T-helper 1 cell treated with Interleukin-12 subunit alpha and Interleukin-12 subunit beta and Interleukin-4 antibody, amounts not matched to agents 30 μg/mL and 1 μg/mL, for 36 hours (primary cell): ENCODE results near the gene LTBR.

Experiments used
- H3K27ac Mint-ChIP-seq: one replicate; pipeline ENCODE4 v1.8.0; 2021; ENCODE audit warnings: mild to moderate bottlenecking, mixed read lengths
- H3K27me3 Mint-ChIP-seq: one replicate; pipeline ENCODE4 v1.8.0; 2021; ENCODE audit warnings: low read depth, mixed read lengths
- H3K36me3 Mint-ChIP-seq: one replicate; pipeline ENCODE4 v1.8.0; 2021; ENCODE audit warnings: low read depth, mixed read lengths
- H3K4me1 Mint-ChIP-seq: one replicate; pipeline ENCODE4 v1.8.0; 2021; ENCODE audit warnings: low read depth, mixed read lengths
- H3K4me3 Mint-ChIP-seq: one replicate; pipeline ENCODE4 v1.8.0; 2021; ENCODE audit warnings: mild to moderate bottlenecking, moderate library complexity, mixed read lengths
- H3K9me3 Mint-ChIP-seq: one replicate; pipeline ENCODE4 v1.8.0; 2021; ENCODE audit warnings: mixed read lengths

LTBR gene

DNA sequence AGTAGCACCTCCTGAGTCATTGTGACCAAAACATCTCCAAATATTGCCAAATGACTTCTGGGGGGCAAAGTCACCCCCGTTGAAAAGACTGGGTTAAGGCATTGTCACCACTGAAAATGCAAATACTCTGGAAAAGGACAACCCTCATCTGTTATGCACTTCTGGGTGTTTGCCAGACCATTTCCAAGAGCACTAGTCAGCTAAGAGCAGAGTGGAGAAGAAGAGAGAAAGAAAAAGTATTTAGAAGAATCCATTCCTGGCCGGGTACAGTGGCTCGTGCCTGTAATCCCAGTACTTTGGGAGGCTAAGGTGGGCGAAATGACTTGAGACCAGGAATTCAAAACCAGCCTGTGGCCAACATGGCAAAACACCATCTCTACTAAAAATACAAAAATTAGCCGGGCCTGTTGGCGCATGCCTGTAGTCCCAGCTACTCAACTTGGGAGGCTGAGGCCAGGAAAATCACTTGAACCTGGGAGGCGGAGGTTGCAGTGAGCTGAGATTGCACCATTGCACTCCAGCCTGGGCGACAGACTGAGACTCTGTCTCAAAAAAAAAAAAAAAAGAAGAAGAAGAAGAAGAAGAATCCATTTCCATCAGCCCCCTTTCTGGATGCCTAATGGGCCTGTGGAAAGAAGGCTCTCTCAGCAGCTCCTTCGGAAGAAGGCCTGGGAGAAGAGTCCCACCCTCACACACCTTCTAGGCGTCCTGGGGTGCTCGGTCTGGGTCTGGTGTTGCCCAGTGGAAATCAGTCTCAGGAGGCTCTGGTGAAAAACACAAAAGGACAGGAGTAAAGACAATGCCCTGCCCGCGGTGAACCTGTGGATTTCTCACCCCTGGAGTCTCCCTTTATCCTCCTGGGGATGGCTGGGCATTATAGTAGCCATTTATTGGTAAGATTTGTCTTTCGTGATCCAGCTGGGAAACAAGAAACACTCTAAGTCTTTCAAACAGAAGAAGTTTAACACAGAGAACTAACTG is 3.5 kb upstream of the LTBR start:
- Mint-ChIP-seq H3K4me3 (no peak overlapping the region), H3K9me3 (no peaks in the 10 kb centered on the region), H3K27me3 (peaks cover 47% of the 10 kb centered on the region), H3K4me1 (peaks cover 11% of the 10 kb centered on the region), H3K36me3 (no peaks in the 10 kb centered on the region), H3K27ac (no peak overlapping the region)

DNA sequence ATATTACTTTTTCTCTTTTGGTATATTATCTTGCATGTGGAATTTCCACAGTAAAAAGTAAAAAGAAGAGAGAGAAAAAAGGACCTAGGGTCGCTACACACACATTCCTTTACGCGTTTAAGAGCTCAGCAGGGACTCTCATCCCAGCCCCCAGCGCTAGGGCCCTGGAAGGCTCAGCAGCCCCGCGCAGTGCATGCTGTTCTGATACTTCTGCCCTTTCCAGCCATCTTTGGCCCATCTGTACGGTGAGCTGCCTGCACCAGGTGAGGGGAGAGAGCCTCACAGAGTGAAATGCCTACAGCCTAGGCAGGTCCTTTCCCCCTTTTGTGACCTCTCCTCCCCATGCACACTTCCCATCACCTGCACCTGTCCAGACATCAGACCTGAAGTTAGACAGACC is 1.6 kb upstream of the LTBR start:
- peaks cover 59% of the 10 kb centered on the region for H3K27me3 Mint-ChIP-seq
- no peaks in the 10 kb centered on the region for H3K36me3 Mint-ChIP-seq
- no peak overlapping the region for H3K27ac Mint-ChIP-seq
- peaks cover 2% of the 10 kb centered on the region for H3K4me1 Mint-ChIP-seq
- no peak overlapping the region for H3K4me3 Mint-ChIP-seq
- no peaks in the 10 kb centered on the region for H3K9me3 Mint-ChIP-seq

DNA sequence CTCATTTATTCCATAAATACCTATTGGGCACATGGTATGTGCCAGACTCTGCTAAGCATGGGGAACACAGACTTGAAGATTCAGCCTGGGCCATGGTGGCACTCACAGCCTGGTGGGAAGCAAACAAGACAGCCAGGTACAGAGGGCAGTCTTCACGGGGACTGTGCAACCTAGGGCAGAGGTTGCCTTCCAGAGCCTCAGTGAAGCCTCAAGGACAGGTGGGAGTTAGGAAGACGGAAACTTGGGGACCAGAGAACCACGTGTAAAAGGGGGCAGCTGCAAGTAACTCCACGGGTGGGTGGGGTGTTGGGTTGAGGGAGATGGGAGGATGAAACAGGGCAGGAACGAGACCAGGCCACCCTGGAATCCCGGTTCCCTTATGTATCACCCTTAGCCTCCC is 980 bp upstream of the LTBR start:
- Mint-ChIP-seq H3K4me1 (no peaks in the 10 kb centered on the region), H3K27me3 (peaks cover 65% of the 10 kb centered on the region), H3K36me3 (no peaks in the 10 kb centered on the region), H3K27ac (no peak overlapping the region), H3K9me3 (no peaks in the 10 kb centered on the region), H3K4me3 (no peak overlapping the region)

DNA sequence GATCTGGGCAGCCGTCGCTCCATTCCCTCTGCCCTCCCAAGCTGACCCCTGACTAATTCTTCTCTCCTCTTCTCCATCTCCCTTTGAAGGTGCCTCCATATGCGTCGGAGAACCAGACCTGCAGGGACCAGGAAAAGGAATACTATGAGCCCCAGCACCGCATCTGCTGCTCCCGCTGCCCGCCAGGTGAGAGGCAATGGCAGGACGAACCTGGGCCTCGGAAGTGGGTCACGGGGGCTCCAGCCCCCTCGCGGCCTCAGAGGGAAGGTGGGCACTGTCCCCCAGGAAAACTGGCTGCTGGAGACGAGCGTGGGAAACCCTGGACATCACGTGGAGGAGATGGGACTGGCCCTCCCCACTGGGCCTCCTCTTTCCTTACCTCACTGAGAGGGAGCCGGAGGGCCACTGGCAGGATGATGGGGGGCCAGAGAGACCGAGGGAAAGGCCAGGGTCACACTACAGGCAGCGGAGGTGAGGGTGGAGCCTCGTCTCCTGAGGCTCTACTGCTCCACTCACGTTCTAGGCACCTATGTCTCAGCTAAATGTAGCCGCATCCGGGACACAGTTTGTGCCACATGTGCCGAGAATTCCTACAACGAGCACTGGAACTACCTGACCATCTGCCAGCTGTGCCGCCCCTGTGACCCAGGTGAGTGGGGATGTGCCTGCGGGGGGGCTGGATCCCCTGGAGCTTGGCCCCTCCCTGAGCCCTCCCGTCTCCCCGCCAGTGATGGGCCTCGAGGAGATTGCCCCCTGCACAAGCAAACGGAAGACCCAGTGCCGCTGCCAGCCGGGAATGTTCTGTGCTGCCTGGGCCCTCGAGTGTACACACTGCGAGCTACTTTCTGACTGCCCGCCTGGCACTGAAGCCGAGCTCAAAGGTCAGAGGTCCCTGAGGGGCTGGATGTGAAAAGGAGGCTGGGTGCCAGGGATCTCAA is 806 bp downstream of the LTBR start:
- no peaks in the 10 kb centered on the region for H3K9me3 Mint-ChIP-seq
- H3K36me3 Mint-ChIP-seq = no peaks in the 10 kb centered on the region
- H3K4me1 Mint-ChIP-seq = no peaks in the 10 kb centered on the region
- H3K27ac Mint-ChIP-seq = no peak overlapping the region
- peaks cover 68% of the 10 kb centered on the region for H3K27me3 Mint-ChIP-seq
- H3K4me3 Mint-ChIP-seq = no peak overlapping the region

DNA sequence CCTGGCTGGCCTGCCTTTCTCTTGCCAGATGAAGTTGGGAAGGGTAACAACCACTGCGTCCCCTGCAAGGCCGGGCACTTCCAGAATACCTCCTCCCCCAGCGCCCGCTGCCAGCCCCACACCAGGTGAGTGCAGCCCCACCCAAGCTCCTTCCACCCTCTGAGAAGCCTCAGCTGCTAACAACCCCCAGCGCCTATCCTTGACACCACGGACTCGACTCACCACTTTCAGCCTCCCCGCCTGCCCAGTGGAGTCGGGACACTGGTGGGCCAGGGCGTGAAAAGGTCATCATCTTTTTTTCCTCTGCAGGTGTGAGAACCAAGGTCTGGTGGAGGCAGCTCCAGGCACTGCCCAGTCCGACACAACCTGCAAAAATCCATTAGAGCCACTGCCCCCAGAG is 2.1 kb downstream of the LTBR start:
- Mint-ChIP-seq H3K4me3 (no peak overlapping the region), H3K27me3 (peaks cover 59% of the 10 kb centered on the region), H3K4me1 (no peaks in the 10 kb centered on the region), H3K27ac (no peak overlapping the region), H3K9me3 (no peaks in the 10 kb centered on the region), H3K36me3 (no peaks in the 10 kb centered on the region)

DNA sequence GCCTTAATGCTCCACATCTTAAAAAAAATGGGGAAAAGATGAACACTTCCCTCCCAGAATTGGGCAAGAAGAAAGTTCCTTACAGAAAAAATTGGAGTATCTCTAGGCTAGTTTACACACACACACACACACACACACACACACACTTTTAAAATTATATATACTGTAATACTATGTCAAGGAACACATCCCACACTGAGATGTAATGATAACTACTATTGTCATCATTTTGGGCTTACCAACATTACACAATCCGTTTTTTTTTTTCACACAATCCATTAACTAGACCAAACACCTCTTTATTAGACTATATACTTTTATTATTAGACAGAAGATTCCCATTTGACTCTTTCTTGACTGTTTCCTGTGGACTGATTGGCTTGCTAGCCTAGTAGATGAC is 2.5 kb downstream of the LTBR start:
- H3K4me3 Mint-ChIP-seq = no peak overlapping the region
- no peaks in the 10 kb centered on the region for H3K4me1 Mint-ChIP-seq
- H3K9me3 Mint-ChIP-seq = no peaks in the 10 kb centered on the region

DNA sequence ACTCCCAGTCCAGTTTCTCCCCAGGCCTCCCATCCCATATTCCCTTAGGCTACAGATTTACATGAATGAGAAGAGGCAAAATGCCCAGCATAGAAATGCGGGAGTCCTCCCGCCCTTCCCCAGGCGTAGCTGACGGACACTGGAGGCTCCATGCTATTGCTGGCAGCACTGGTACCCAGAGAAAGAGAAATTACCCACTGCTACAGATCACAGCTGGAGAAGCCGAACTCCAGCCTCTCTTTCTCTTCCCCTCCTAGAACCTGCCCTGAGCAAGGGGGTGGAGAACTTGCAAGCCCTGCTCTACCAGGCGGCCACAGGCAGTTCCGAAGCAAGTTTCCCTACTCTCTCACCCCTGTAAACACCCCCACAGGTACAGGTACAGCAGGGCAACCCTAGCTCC is 3.6 kb downstream of the LTBR start:
- H3K36me3 Mint-ChIP-seq = no peaks in the 10 kb centered on the region
- peaks cover 44% of the 10 kb centered on the region for H3K27me3 Mint-ChIP-seq
- no peaks in the 10 kb centered on the region for H3K4me1 Mint-ChIP-seq
- no peaks in the 10 kb centered on the region for H3K9me3 Mint-ChIP-seq
- H3K4me3 Mint-ChIP-seq = no peak overlapping the region
- H3K27ac Mint-ChIP-seq = no peak overlapping the region

More for the DNA sequence above, 2.5 kb downstream of the LTBR start:
- no peaks in the 10 kb centered on the region for H3K36me3 Mint-ChIP-seq
- no peak overlapping the region for H3K27ac Mint-ChIP-seq
- peaks cover 55% of the 10 kb centered on the region for H3K27me3 Mint-ChIP-seq

DNA sequence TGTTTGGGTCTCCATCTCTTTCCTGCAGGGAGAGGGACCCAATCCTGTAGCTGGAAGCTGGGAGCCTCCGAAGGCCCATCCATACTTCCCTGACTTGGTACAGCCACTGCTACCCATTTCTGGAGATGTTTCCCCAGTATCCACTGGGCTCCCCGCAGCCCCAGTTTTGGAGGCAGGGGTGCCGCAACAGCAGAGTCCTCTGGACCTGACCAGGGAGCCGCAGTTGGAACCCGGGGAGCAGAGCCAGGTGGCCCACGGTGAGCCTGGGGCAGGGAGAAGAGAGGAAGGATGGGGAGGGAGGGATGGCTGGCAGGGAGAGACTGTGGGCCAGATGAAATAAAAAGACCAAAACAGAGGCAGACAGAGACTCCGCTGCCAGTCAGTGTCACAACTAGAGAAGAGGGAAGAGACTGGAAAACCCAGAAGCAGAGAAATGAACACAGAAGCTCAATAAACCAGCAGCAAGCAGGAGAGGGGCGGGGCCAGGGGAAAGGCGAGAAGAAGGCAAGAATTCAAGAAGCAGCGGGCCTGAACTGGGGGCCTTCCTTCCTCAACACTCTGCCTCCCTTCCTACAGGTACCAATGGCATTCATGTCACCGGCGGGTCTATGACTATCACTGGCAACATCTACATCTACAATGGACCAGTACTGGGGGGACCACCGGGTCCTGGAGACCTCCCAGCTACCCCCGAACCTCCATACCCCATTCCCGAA is 6.3 kb downstream of the LTBR start:
- Mint-ChIP-seq H3K27ac (no peak overlapping the region), H3K36me3 (no peaks in the 10 kb centered on the region), H3K4me3 (no peak overlapping the region), H3K27me3 (peaks cover 29% of the 10 kb centered on the region), H3K9me3 (no peaks in the 10 kb centered on the region), H3K4me1 (no peaks in the 10 kb centered on the region)

DNA sequence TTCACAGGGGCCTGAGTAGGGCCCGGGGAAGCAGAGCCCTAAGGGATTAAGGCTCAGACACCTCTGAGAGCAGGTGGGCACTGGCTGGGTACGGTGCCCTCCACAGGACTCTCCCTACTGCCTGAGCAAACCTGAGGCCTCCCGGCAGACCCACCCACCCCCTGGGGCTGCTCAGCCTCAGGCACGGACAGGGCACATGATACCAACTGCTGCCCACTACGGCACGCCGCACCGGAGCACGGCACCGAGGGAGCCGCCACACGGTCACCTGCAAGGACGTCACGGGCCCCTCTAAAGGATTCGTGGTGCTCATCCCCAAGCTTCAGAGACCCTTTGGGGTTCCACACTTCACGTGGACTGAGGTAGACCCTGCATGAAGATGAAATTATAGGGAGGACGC is 7.1 kb downstream of the LTBR start:
- Mint-ChIP-seq H3K27ac (no peak overlapping the region), H3K4me1 (no peaks in the 10 kb centered on the region)

DNA sequence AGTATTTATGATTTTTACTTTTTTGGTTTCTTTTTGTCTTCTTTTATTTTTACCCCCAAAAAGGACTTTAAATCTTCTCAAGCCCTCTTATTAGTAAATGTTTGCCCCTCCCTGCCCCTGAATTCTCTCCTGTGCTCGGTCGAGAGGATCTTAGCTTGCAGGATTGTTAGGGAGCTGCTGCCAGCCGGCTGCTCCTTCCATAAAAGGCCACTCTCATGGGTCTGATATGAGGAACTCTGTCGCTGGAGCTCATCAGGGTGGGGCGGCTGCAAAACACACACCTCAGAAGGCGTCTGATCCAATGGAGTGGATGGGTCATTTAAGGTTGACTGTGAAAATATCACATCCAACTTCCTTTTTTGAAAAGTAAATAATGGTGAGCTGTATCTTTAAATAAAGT is 8.5 kb downstream of the LTBR start:
- Mint-ChIP-seq H3K4me1 (no peaks in the 10 kb centered on the region), H3K9me3 (no peaks in the 10 kb centered on the region)

More for the DNA sequence above, 7.1 kb downstream of the LTBR start:
- no peaks in the 10 kb centered on the region for H3K9me3 Mint-ChIP-seq
- peaks cover 30% of the 10 kb centered on the region for H3K27me3 Mint-ChIP-seq
- H3K36me3 Mint-ChIP-seq = no peaks in the 10 kb centered on the region
- no peak overlapping the region for H3K4me3 Mint-ChIP-seq

DNA sequence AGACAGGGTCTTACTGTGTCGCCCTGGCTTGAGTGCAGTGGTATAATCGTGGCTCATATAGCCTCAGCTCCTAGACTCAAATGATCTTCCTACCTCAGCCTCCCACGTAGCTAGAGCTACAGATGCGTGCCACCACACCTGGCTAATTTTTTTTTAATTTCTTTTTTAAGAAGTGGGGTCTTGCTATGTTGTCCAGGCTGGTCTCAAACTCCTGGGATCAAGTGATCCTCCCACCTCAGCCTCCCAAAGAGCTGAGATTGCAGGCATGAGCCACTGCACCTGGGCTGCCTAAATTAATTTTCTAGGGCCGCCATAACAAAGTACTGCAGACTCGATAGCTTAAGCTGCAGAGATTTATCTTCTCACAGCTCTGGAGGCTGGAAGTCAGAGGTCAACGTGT is 9.1 kb downstream of the LTBR start:
- Mint-ChIP-seq H3K27ac (no peak overlapping the region), H3K27me3 (peaks cover 14% of the 10 kb centered on the region)

More for the DNA sequence above, 8.5 kb downstream of the LTBR start:
- no peak overlapping the region for H3K4me3 Mint-ChIP-seq
- peaks cover 20% of the 10 kb centered on the region for H3K27me3 Mint-ChIP-seq
- no peak overlapping the region for H3K27ac Mint-ChIP-seq
- no peaks in the 10 kb centered on the region for H3K36me3 Mint-ChIP-seq

DNA sequence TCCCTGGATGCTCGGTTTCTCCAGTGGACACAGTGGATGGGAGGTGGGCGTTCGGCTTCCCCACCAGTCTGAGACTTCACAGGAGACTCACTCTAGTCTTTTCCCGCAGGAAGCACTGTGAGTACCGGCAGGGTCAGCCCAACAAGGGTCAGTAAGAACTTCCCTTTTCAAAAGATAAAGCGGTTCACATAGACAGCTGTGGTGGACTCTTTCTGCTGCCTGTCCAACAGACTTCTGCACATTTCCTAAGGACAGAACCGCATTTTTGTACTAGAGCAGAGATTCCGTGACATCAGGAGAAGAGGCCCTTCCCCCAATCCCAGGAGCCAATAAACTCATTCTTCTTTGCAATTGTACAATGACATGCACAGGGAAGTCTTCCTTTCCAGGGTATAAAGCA is 10.4 kb downstream of the LTBR start:
- no peaks in the 10 kb centered on the region for H3K36me3 Mint-ChIP-seq
- H3K4me3 Mint-ChIP-seq = no peak overlapping the region
- no peak overlapping the region for H3K27ac Mint-ChIP-seq
- no peaks in the 10 kb centered on the region for H3K4me1 Mint-ChIP-seq
- H3K27me3 Mint-ChIP-seq = peaks cover 7% of the 10 kb centered on the region
- H3K9me3 Mint-ChIP-seq = no peaks in the 10 kb centered on the region

More for the DNA sequence above, 9.1 kb downstream of the LTBR start:
- no peaks in the 10 kb centered on the region for H3K9me3 Mint-ChIP-seq
- no peaks in the 10 kb centered on the region for H3K36me3 Mint-ChIP-seq
- no peaks in the 10 kb centered on the region for H3K4me1 Mint-ChIP-seq
- H3K4me3 Mint-ChIP-seq = no peak overlapping the region

DNA sequence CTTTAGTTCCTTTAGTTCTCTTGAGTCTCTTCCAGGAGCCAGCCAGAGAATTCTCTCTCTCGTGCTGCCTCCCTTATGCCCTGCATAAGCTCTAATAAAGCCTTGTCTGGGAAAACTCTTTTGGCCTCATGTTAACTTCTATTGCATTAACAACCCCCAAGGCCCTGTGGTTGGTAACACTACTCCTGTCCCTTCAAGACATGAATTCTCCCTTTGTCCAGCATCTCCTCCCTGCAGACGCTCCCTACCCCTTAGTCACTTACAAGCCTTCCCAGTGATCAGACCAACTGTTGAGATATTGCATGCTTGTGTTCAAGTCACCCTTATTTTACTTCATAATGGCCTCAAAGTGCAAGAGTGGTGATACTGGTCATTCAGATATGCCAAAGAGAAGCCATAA is 12.1 kb downstream of the LTBR start:
- H3K36me3 Mint-ChIP-seq = no peaks in the 10 kb centered on the region
- H3K4me3 Mint-ChIP-seq = no peak overlapping the region
- H3K27me3 Mint-ChIP-seq = peaks cover 7% of the 10 kb centered on the region
- no peak overlapping the region for H3K27ac Mint-ChIP-seq
- H3K4me1 Mint-ChIP-seq = no peaks in the 10 kb centered on the region
- H3K9me3 Mint-ChIP-seq = no peaks in the 10 kb centered on the region
